GM19455 (cell line): ENCODE measurements around the gene CFAP53.
"Not testable (repeated sequence)": the region's sequence is repeated elsewhere in the genome, so short reads cannot be mapped to it uniquely, and the experiment has no call there.

Experiments
- ATAC-seq: cut with Tn5 transposase; IDR thresholded peaks from one replicate; pipeline ENCODE4 v1.9.1; 2021; ENCODE audit not compliant: unreplicated experiment

The CFAP53 gene

DNA sequence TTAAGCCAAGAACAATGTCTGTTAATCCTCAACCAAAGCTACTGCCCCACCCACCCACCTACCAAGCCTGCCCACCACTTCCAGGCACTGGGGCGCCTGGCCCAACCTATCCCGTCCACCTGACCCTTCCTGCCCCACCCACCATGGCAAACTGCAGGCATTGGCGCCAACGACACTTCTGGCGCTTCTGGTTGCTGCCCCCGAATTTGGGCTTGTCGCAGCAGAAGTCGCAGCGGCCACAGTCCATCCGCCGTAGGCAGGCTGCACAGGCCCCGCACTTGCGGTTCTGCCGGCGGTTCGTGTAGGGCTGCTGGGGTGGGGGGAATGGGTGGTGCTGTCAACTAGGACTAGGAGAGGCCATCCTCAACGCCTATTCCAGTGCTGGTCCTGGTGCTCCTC lies 7.7 kb upstream of the CFAP53 start:
- ATAC-seq = no peak

DNA sequence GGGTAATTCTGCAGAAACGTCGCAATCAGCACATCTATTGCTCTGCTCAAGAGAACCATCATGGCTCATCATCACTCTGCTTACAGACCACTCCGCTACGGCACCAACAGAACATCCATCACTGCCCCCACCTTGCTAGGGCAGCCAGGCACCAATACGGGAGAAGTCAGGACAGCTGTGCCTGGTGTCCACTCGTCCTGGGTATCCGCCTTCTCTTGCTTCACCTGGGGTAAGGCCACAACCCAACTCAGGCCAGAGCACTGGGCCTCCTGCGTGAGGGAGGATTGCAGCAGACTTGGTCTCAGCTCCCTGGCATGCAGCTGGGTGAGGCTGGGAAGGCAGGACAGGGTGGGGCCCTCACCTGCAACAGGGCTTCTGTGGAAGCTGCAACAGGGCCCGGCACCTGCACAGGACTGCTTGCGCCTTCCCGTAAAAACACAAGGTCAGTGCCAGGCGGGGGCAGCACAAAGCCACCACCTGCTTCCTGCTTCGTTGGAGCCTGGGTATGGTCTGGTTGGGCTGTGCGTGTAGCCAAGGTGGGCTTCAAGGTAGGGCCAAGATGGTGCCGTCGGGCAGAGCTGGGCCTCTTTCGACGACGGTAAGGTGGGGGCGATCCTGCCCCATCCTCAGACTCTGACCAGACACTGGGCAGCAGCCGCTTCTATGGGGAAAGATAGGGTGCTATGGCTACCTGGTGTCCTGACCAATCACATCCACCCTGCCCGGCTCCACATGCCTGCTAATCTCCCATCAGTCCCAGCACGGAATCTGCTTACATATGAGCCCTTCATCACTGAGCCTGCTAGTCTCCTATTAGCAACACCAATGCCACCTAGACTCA lies 7.1 kb upstream of the CFAP53 start:
- no peak for ATAC-seq

DNA sequence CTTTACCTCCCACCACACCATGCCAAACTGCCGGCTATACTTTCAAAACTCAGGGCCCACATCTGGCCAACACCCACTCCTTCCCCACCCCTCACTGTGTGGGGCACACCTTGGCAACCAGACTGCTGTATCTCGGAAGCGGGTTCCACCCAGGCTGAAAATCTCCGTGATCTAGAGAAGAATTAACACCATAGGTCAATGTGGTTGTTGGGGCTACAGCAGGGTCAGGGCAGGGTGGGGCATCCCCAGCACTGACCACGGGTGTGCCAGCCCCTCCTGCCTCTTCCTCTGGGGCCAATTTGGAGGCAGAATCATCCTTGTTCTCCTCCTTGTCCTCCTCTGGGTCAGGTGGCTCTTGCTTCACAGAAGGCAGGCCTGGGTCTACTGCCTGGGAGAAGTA lies 6.3 kb upstream of the CFAP53 start:
- no peak for ATAC-seq

DNA sequence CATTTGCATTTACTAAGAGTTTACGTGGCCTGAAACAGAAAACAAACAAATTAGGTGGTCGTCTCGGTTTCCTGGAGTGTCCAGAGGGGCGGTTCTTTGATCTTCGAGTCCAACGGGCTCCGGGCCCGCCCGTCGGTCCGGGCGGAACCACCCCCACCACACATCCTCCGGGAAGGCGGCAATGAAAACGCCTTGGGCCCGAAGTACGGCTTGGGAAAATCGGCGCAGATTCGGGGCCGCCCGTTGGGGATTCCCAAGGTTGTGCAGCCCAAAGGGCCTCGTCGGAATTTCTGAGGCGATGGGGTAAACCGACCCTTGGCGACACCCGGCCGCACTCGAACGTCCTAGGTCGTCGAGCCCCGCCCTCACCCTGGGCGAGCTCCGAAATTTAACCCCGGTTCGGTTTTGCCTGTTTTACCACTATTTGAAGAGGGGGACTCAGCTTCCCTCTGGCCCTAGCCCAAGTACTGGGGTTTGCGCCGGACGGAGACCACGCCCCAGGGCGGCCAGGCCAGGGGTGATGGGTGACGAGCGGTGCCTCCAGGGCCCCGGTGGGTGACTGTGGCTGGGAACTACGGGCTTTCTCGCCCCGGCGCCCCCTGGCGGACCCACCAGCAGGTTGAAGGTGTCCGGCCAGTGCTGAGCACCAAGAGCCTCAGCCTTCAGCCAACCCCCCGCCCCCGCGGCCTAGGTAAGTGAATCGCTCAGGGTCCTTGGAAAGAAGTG lies 1.9 kb upstream of the CFAP53 start:
- ATAC-seq = peak; percentile 71

DNA sequence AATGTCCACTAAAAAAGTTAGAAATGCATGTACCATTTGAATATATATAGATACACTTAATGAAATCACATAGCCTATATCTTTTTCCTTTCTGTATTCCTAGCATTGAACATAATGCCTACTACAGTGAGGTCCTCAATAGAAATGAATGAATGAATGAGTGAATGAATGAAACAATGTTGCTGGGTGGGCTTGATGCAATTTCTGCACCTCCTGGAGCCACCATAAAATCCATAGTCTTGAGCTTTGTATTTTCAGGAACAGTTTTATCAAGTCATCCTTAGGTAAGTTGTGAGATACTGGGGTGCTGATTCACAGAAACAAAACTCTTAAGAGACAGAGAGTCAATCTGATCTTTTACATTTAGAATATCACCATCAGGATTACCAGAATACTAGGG lies 3.3 kb downstream of the CFAP53 start:
- ATAC-seq = no peak

DNA sequence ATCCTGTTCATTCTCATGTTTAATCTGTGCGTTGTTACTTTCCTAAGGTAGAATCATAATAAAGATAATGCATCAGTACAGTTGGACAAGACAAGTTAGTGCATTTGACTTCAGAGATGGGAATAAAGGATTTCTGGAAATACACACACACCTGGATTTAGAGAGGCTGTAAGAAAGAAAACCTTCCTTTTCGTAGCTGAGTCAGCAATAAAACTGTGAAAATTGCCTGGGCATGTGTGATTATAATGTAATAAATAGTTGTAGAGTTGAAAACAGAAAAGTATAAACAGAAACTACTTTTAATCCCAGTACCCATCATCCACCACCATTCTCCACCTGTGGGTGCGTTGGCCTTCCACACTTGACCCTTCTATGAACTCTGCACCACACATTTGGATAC lies 15.4 kb downstream of the CFAP53 start:
- no peak for ATAC-seq

DNA sequence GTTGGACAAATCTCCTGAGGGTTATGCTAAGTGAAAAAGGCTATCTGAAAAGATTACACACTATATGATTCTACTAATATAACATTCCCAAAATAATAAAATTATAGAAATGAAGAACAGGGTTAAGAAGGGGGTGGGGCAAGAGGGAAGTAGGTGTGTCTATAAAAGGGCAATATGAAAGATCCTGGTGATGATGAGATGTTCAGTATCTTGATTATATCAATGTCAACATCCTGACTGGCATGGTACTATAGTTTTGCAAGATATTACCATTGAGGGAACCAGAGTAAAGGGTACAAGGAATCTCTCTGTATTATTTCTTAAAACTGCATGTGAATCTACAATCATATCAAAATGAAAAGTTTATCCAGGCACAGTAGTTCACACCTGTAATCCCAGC lies 16.7 kb downstream of the CFAP53 start:
- ATAC-seq = no peak

DNA sequence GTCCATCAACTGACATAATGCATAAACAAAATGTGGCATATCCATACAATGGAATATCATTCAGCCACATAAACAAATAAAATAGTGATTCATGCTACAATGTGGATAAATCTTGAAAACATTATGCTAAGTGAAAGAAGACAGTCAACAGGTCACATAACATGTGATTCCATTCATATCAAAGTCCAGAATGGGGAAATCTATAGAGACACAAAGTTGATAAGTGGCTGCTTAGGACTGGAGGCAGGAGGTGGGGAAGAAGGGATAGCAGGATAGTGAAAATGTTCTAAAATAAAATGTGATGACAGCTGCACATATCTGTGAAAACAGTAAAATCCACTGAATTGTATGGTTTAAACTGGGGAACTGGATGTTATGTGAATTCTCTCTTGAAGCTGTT lies 18.7 kb downstream of the CFAP53 start:
- no peak for ATAC-seq

DNA sequence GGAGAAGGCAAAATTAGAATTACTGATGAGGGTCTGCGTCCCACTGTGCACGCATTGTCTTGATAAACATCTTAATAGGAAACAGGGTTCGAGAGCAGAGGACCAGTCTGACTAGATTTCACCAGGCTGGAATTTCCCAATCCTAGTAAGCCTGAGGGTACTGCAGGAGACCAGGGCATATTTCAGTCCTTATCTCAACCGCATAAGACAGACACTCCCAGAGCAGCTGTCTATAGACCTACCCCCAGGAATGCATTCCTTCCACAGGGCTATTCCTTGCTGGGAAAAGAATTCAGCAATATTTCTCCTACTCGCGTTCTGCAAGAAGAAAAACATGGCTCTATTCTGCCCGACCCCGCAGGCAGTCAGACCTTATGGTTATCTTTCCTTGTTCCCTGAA lies 24.5 kb downstream of the CFAP53 start:
- ATAC-seq = not testable (repeated sequence)

DNA sequence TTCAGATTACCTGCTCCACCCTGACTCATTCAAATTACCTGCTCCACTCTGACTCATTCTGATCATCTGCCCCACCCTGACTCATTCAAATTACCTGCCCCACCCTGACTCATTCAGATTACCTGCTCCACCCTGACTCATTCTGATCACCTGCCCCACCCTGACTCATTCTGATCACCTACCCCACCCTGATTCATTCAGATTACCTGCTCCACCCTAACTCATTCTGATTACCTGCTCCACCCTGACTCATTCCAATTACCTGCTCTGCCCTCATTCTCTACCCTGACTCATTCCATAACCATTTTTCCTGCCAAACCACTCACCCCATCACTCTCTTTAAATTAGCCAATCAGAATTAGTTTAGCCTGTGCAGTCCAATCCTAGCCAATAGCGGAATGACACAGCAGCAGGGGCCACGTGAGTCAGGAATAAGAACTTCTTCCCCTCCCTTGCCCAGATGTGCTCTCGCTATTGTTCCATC lies 26.2 kb downstream of the CFAP53 start:
- ATAC-seq = no peak

DNA sequence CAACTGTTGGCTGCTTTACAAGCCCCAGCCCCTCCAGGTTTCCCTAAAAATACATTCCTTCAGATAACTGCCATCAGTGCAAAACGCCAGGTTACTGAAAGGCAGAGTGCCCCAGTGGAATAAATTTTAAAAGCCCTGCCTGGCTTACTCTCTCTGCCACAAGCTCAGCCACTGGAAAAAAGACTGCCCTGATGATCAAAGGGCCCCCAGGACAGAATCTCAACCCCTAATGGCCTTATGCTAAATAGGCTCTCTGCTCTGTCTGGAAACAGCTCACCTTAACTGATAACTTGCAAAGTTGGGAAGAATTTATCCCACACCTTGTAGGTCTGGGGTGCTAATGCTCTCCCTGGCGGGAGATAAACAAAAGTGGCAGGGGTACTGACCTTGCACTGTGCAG lies 33.9 kb downstream of the CFAP53 start:
- ATAC-seq = no peak

DNA sequence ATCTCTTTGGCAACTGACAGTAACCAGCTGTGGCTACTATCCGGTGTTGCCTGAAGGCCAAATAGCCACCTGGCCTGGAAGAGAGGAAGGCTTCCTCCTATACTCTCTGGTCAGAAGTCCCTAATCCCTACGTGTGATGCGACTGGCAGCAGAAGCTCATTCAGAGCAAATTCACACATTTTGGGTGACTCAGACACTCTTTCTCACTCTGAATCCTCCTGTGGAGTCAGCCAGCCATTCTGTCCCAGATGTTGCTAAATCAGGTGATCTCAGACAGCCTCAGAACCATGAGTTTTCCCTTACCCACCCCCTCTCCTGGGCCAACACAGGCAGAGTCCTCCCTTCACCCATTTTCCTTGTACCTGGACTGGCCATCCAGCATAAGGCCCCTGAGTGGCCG lies 34.7 kb downstream of the CFAP53 start:
- no peak for ATAC-seq

DNA sequence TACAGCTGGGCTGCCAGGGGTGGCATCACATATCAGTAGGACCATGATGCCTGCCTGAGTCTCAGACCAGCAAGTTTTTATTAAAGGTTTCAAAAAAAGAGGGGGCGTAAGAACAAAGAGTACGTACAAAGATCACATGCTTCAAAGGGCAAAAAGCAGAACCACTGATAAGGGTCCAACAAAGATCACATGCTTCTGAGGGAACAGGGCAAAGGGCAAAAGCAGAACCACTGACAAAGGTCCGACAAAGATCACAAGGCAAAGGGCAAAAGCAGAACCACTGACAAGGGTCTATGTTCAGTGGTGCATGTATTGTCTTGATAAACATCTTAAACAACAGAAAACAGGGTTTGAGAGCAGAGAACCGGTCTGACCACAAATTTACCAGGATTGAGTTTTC lies 46.0 kb downstream of the CFAP53 start:
- ATAC-seq = not testable (repeated sequence)

DNA sequence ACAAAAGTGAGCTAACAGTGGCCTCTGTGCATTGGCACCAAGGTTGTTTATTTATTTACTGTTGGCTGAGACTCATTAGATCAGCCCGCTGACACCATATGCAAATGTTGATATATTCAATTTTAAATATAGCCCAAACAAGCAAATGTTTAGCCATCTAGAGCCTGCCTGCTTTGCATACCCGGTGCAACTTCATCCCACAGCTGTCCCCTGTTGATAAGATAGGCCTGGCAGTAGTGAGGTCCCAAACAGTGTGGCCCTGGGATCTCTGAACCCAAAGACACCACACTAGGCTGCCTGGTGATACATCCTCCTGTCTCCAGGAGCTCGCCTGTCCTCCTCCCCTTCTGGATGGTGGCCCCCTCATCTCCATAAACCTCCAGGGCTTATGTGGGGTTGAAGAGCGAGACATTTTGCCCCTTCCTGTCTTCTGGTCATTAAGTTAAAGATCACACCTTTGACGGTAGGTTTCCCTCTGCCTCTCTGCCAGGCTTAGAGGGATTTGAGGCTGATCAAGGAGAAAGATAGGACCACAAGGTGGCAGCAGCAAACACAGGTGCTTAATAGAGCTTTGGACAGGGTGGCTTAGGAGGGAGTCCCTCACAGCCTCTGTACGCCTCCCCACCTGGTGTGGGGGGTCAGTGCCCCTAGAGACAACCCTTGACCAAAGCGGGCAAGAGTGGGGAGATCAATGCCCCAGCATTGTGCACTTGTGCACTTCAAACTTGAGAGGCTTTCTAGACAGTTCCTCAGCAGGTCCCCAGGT lies 47.7 kb downstream of the CFAP53 start:
- ATAC-seq = no peak

DNA sequence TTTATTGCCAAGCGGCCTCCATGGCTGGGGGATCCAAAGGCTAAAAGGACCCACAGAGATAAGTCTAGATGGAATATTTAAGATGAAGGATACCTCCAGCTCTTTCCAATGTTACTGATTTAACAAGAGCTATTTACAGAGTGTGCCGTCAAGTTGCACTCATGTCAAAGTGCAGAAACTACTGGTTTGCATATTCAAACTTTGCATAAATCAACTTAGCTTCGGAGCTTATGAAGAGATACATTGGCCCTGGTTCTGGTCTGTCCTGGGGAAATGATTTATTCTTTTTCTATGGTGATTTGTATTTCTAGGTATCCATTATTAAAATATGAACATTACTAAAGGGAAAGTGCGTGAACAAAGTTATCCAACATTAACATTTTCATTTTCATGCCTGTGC lies 57.0 kb downstream of the CFAP53 start:
- ATAC-seq = no peak

DNA sequence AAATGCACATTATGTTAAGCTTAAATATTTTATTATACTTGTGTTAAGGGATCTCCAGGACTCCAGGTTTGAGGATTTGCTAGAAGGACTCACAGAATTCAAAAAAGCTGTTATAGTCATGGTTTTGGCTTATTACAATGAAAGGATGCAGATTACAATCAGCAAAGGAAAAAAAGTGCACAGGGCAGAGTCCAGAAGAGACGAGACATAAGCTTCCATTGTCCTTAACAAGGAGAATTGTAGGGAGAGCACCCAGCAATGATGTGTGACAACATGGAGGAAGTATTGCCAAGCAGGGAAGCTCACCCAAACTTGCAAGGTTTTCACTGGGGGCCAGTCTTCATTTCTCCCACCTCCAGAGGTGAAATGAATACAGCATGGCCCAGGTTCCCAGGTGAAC lies 58.6 kb downstream of the CFAP53 start:
- no peak for ATAC-seq

DNA sequence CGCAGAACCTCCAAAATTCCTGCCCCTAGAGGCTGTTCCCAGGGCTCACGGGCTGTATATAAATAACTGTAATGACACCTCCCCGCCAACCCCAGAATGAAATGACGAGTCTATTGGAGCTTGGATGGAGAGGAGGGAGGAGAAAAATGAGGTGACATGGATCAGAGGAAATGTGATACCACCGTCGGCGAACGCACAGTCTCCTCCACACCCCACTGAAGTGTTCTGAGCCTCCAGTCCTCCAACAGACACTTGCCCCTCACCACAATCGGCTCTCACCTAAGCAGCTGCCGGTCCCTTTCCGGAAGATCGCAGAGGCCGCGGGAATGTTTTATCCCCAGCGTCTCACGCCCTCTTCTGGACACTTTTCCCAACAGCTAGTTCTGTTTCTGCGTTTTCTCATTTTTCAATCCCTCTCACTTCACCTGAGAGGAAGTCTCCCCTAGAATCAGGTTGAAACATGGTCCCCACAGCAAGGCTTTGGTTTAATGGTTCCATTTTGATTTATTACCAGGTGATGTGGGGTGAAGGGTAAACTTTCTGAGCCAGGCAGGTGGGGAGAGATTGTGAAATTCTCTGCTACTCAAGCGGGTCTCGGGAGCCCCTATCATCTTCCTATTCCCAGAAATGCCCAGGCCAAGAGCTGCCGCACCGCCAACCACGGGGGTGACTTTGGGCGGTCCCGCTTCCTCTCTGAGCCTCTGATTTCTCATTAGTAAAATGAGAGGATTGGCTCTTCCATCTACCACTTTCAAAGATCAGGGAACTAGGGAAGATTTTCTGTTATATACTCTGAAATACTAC lies 62.3 kb downstream of the CFAP53 start:
- ATAC-seq = no peak

DNA sequence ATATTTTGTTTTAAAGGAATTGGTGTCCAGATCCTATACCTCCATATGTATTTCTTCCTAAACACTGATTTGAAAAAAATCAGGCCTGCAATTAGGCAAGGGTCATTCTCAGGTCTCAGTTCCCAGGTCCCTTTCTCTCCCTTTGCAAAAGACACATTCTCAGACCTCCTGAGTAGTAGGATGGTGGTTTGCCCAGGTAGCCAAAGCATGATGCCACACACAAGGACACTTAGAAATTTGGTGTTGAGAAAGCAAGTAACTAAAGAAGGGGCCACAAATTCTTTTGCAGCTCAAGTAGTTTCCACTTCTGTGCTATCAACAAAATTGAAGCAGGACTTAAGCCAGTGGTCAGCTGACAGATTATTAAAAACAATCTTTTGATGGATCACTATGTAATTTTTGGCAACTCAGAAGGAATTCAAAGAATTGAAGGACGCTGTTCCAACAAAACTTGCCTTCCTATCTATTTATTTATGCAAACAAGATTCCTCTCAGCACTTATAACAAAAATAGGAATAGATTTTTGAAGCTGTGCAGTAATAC lies 64.7 kb downstream of the CFAP53 start:
- ATAC-seq = no peak

DNA sequence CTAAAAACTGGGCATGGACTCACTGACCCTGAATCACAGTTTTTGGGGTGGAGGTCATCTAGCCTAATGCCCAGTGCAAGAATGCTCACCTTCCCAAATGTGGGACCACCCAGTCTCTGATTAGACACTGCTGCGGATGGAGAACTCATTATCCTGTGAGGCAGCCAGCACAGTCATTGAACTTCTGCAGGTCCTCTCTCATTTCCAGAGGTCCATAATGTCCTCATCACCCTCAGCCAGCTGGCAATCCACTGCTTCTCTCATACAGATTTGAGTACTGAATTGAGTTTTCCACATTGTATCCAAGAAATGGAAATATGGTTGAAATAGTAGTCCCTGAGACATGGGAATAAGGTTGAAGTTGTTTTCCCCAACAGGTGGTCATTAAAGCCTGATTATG lies 66.4 kb downstream of the CFAP53 start:
- ATAC-seq = no peak

DNA sequence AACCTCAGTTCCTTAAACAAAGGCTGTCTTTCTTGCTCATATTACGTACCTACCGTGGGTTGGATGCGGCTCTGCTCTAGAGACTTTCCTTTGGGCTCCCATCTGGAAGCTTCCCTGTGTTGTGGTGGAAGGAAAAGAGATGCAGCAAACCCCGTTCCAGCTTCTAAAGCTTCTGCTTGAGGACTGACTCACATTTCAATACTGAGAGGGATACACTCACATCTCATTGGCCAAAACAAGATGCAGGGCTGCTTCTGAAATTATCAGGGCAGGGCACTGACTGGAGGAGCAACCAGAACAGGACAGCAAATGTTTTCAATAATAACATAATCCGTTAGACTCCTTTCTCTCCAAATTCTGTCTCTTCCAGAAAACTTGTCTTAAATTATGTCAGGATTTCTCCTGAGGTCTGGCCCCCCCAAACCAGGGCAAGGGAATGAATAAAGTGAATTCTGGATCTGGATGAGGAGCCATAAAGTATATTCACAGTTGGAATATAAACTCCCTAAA lies 66.9 kb downstream of the CFAP53 start:
- ATAC-seq = no peak
